Activated naive CD8-positive, alpha-beta T cell (primary cell): ENCODE measurements around the gene SEPTIN5.
A peak's percentile ranks its signal among the peaks of the same experiment; 100 is the strongest.
"Not testable (repeated sequence)": the region's sequence is repeated elsewhere in the genome, so short reads cannot be mapped to it uniquely, and the experiment has no call there.

Experiments
- H3K27ac Mint-ChIP-seq: one replicate; pipeline ENCODE4 v1.8.0; 2021; ENCODE audit warnings: mixed read lengths
- H3K27me3 Mint-ChIP-seq: one replicate; pipeline ENCODE4 v1.8.0; 2021; ENCODE audit warnings: mixed read lengths
- H3K36me3 Mint-ChIP-seq: one replicate; pipeline ENCODE4 v1.8.0; 2021; ENCODE audit warnings: mixed read lengths
- H3K4me1 Mint-ChIP-seq: one replicate; pipeline ENCODE4 v1.8.0; 2021; ENCODE audit warnings: low read depth, mixed read lengths
- H3K4me3 Mint-ChIP-seq: one replicate; pipeline ENCODE4 v1.8.0; 2021; ENCODE audit warnings: mild to moderate bottlenecking, mixed read lengths
- H3K9me3 Mint-ChIP-seq: one replicate; pipeline ENCODE4 v1.8.0; 2021; ENCODE audit warnings: low read depth, mixed read lengths

The SEPTIN5 gene

DNA sequence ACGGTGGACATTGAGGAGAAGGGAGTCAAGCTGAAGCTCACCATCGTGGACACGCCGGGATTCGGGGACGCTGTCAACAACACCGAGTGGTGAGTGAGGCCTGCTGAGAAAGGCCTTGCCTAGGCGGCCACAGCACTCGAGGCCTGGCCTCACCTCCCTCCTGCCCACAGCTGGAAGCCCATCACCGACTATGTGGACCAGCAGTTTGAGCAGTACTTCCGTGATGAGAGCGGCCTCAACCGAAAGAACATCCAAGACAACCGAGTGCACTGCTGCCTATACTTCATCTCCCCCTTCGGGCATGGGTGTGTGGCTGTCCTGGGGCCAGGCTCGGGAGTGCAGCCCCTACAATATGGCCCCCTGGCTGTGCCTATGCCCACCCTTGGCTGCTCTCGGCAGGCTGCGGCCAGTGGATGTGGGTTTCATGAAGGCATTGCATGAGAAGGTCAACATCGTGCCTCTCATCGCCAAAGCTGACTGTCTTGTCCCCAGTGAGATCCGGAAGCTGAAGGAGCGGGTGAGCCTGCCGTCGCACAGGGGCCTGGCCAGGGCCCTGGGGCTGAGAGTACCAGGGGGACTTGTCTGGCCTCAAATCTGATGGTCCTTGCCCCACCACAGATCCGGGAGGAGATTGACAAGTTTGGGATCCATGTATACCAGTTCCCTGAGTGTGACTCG, 6.0 kb downstream of the SEPTIN5 start:
- no peak overlapping the region for H3K27ac Mint-ChIP-seq
- peaks cover 13% of the 10 kb centered on the region for H3K27me3 Mint-ChIP-seq
- peak overlapping the region; percentile 53 for H3K4me3 Mint-ChIP-seq
- no peaks in the 10 kb centered on the region for H3K9me3 Mint-ChIP-seq
- peaks cover 2% of the 10 kb centered on the region for H3K36me3 Mint-ChIP-seq
- H3K4me1 Mint-ChIP-seq: peaks cover 11% of the 10 kb centered on the region

DNA sequence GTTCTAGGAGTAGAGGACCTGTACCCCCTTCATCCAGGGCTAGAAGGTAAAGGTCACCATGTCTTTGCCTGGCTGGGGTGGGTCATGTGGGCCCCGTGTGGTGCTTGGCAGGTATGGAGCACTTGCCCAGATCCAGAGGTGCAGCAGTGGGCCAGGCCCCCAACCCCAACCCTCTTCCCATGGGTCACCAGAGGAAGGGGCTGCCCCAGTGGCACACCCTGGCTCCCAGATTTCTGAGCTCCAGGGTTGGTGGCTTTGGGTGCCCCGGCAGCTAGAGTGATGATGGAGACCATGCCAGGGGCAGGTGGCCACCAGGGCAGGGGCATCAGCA, 6.7 kb downstream of the SEPTIN5 start:
- peaks cover 2% of the 10 kb centered on the region for H3K36me3 Mint-ChIP-seq
- no peaks in the 10 kb centered on the region for H3K9me3 Mint-ChIP-seq
- peaks cover 13% of the 10 kb centered on the region for H3K27me3 Mint-ChIP-seq
- H3K4me1 Mint-ChIP-seq: peaks cover 11% of the 10 kb centered on the region
- H3K27ac Mint-ChIP-seq: no peak overlapping the region
- H3K4me3 Mint-ChIP-seq: no peak overlapping the region

DNA sequence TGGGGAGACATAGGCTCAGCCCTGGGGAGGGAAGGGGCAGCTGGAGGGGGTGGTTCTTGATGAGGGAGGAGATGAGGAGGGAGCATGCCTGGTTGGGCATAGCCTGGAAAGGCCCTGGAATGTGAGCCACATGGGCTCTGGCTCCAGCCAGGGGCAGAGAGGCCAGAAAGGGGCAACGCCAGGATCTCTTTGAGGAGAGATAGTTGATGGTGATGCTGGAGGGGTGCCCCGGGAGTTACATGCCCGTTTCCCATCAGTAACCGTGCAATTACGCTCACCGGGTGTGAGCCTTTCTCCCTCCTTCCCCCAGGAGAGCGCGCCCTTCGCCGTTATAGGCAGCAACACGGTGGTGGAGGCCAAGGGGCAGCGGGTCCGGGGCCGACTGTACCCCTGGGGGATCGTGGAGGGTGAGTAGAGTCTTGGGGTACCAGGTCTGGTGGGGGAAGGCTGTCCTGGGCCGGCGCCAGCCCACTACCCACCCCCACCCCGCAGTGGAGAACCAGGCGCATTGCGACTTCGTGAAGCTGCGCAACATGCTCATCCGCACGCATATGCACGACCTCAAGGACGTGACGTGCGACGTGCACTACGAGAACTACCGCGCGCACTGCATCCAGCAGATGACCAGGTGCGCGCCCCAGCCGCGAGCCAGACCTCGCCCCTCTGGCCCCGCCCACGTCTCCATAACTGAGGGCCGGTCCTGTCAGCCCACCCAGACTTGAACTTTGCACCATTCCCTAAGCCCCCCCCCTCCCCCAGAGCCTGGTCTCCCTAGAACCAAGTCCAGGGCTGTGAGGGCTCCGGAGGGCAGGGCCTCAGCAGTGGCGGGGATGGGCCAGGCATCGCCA, 7.3 kb downstream of the SEPTIN5 start:
- peaks cover 13% of the 10 kb centered on the region for H3K27me3 Mint-ChIP-seq
- H3K36me3 Mint-ChIP-seq: peaks cover 2% of the 10 kb centered on the region
- H3K4me3 Mint-ChIP-seq: no peak overlapping the region
- peaks cover 11% of the 10 kb centered on the region for H3K4me1 Mint-ChIP-seq
- H3K27ac Mint-ChIP-seq: no peak overlapping the region
- H3K9me3 Mint-ChIP-seq: no peaks in the 10 kb centered on the region

GRCh38 chr22:19722178-19722981, 8.1 kb downstream of the SEPTIN5 start:
- Mint-ChIP-seq H3K9me3 (no peaks in the 10 kb centered on the region), H3K36me3 (peaks cover 2% of the 10 kb centered on the region), H3K4me3 (no peak overlapping the region), H3K27ac (no peak overlapping the region), H3K4me1 (peaks cover 11% of the 10 kb centered on the region), H3K27me3 (peaks cover 13% of the 10 kb centered on the region)

GRCh38 chr22:19722982-19723231, 8.6 kb downstream of the SEPTIN5 start:
- peaks cover 13% of the 10 kb centered on the region for H3K27me3 Mint-ChIP-seq
- H3K36me3 Mint-ChIP-seq: peaks cover 2% of the 10 kb centered on the region
- H3K4me3 Mint-ChIP-seq: peak overlapping the region; percentile 5
- H3K27ac Mint-ChIP-seq: no peak overlapping the region
- no peaks in the 10 kb centered on the region for H3K9me3 Mint-ChIP-seq
- H3K4me1 Mint-ChIP-seq: peaks cover 9% of the 10 kb centered on the region

GRCh38 chr22:19723232-19723982, 9.1 kb downstream of the SEPTIN5 start, which contains the start of gene GP1BB:
Gene GP1BB, plus strand, starts transcription at chr22:19723539. Its CDS starts 31 bp downstream, at chr22:19723570.
- H3K27ac Mint-ChIP-seq: no peak within 1 kb of the TSS
- no peaks in the 10 kb centered on the region for H3K9me3 Mint-ChIP-seq
- peaks cover 13% of the 10 kb centered on the region for H3K27me3 Mint-ChIP-seq
- peaks cover 9% of the 10 kb centered on the region for H3K4me1 Mint-ChIP-seq
- H3K36me3 Mint-ChIP-seq: peaks cover 2% of the 10 kb centered on the region
- H3K4me3 Mint-ChIP-seq: peak within 1 kb of the TSS; percentile 17

GRCh38 chr22:19723983-19724827, 9.9 kb downstream of the SEPTIN5 start:
- Mint-ChIP-seq H3K36me3 (peaks cover 2% of the 10 kb centered on the region), H3K9me3 (no peaks in the 10 kb centered on the region), H3K27ac (no peak overlapping the region), H3K4me1 (peaks cover 8% of the 10 kb centered on the region), H3K4me3 (peak overlapping the region; percentile 53), H3K27me3 (peaks cover 13% of the 10 kb centered on the region)

DNA sequence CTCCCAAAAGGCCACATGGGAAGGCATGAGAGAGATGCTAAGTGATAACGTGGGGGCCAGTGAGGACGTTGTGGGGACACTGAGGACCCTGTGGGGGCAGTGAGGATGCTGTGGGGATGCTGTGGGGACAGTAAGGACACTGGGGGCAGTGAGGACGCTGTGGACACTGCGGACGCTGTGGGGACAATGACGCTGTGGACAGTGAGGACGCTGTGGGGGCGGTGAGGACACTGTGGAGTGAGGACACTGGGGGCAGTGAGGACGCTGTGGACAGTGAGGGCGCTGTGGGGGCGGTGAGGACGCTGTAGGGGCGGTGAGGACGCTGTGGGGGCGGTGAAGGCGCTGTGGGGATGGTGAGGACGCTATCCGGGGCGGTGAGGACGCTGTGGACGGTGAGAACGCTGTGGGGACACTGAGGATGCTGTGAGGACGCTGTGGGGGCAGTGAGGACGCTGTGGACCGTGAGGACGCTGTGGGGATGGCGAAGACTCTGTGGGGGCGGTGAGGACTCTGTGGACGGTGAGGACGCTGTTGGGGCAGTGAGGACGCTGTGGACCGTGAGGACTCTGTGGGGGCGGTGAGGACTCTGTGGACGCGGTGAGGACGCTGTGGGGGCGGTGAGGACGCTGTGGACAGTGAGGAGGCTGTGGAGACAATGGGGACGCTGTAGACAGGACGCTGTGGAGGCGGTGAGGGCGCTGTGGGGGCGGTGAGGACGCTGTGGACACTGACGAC, 10.8 kb downstream of the SEPTIN5 start:
- no peak overlapping the region for H3K27ac Mint-ChIP-seq
- peaks cover 2% of the 10 kb centered on the region for H3K36me3 Mint-ChIP-seq
- peaks cover 13% of the 10 kb centered on the region for H3K27me3 Mint-ChIP-seq
- H3K9me3 Mint-ChIP-seq: no peaks in the 10 kb centered on the region
- H3K4me3 Mint-ChIP-seq: peak overlapping the region; percentile 53
- peaks cover 5% of the 10 kb centered on the region for H3K4me1 Mint-ChIP-seq

DNA sequence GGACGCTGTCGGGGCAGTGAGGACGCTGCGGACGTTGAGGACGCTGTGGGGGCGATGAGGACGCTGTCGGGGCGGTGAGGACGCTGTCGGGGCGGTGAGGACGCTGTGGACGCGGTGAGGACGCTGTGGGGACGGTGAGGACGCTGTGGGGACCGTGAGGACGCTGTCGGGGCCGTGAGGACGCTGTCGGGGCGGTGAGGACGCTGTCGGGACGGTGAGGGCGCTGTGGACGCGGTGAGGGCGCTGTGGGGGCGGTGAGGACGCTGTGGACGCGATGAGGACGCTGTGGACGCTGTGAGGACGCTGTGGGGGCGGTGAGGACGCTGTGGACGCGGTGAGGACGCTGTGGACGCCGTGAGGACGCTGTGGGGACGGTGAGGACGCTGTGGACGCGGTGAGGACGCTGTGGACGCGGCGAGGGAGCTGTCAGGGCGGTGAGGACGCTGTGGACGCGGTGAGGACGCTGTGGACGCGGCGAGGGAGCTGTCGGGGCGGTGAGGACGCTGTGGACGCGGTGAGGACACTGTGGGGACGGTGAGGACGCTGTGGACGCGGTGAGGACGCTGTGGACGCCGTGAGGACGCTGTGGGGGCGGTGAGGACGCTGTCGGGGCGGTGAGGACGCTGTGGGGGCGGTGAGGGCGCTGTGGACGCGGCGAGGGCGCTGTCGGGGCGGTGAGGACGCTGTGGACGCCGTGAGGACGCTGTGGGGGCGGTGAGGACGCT, 11.9 kb downstream of the SEPTIN5 start:
- H3K4me1 Mint-ChIP-seq, H3K27me3 Mint-ChIP-seq, H3K36me3 Mint-ChIP-seq, H3K9me3 Mint-ChIP-seq, H3K4me3 Mint-ChIP-seq, H3K27ac Mint-ChIP-seq: not testable (repeated sequence)

DNA sequence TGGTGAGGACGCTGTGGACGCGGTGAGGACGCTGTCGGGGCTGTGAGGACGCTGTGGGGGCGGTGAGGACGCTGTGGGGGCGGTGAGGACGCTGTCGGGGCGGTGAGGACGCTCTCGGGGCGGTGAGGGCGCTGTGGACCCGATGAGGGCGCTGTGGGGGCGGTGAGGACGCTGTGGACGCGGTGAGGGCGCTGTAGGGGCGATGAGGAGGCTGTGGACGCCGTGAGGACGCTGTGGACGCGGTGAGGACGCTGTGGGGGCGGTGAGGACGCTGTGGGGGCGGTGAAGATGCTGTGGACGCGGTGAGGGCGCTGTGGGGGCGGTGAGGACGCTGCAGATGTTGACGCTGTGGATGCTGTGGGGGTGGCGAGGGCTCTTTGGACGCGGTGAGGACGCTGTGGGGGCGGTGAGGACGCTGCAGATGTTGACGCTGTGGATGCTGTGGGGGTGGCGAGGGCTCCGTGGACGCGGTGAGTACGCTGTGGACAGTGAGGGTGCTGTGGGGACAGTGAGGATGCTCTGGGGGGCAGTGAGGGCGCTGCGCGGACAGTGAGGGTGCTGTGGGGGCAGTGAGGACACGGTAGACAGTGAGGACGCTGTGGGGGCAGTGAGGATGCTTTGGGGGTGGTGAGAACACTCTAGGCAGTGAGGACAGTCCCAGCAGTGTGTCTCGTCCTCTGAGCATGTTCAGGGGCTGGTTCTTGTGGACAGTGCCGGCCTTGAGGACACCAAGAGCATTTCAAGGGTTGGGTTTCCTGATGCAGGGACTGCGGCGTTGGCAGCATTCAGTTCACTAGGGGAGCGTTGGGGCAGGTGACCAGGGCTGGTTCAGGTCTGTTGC, 13.2 kb downstream of the SEPTIN5 start:
- no peaks in the 10 kb centered on the region for H3K36me3 Mint-ChIP-seq

GRCh38 chr22:19728271-19728670, 14.0 kb downstream of the SEPTIN5 start:
- H3K4me3 Mint-ChIP-seq: no peak overlapping the region
- peaks cover 7% of the 10 kb centered on the region for H3K27me3 Mint-ChIP-seq
- no peaks in the 10 kb centered on the region for H3K36me3 Mint-ChIP-seq
- H3K9me3 Mint-ChIP-seq: no peaks in the 10 kb centered on the region
- H3K27ac Mint-ChIP-seq: no peak overlapping the region
- H3K4me1 Mint-ChIP-seq: peaks cover 5% of the 10 kb centered on the region

More for the DNA sequence above, 13.2 kb downstream of the SEPTIN5 start:
- H3K4me1 Mint-ChIP-seq: peaks cover 7% of the 10 kb centered on the region
- H3K27me3 Mint-ChIP-seq: peaks cover 7% of the 10 kb centered on the region
- no peak overlapping the region for H3K4me3 Mint-ChIP-seq
- no peaks in the 10 kb centered on the region for H3K9me3 Mint-ChIP-seq
- no peak overlapping the region for H3K27ac Mint-ChIP-seq

GRCh38 chr22:19728836-19729235, 14.5 kb downstream of the SEPTIN5 start:
- Mint-ChIP-seq H3K9me3 (no peaks in the 10 kb centered on the region), H3K36me3 (no peaks in the 10 kb centered on the region), H3K27me3 (peaks cover 7% of the 10 kb centered on the region), H3K4me1 (peaks cover 5% of the 10 kb centered on the region), H3K4me3 (no peak overlapping the region), H3K27ac (no peak overlapping the region)
